Superior temporal gyrus (tissue), 1 donor: ENCODE data around the gene WDR86.

Experiments
- DNase-seq: peaks from one replicate; pipeline ENCODE4 v3.0.0-alpha.2; 2016; ENCODE audit errors: extremely low spot score

WDR86 gene

GRCh38 chr7:151390598-151391357 lies 19.1 kb downstream of the WDR86 start:
- no peak for DNase-seq

GRCh38 chr7:151389768-151390597 lies 19.9 kb downstream of the WDR86 start:
- no peak for DNase-seq

GRCh38 chr7:151389096-151389767 lies 20.6 kb downstream of the WDR86 start:
- DNase-seq = no peak

- no peak for DNase-seq
These were observed 21.4 kb downstream of the WDR86 start for GRCh38 chr7:151388430-151388829.

GRCh38 chr7:151388007-151388297 lies 21.9 kb downstream of the WDR86 start:
- no peak for DNase-seq

GRCh38 chr7:151387161-151388006 lies 22.5 kb downstream of the WDR86 start:
- DNase-seq = no peak

GRCh38 chr7:151386301-151387160 lies 23.3 kb downstream of the WDR86 start:
- no peak for DNase-seq

GRCh38 chr7:151385626-151386300 lies 24.1 kb downstream of the WDR86 start:
- no peak for DNase-seq

- no peak for DNase-seq
These were observed 24.8 kb downstream of the WDR86 start for GRCh38 chr7:151384776-151385625.

- no peak for DNase-seq
These were observed 25.5 kb downstream of the WDR86 start for GRCh38 chr7:151384352-151384697.

GRCh38 chr7:151383638-151384351 lies 26.0 kb downstream of the WDR86 start:
- DNase-seq = no peak

- no peak for DNase-seq
These were observed 27.6 kb downstream of the WDR86 start for GRCh38 chr7:151382079-151382885.

- DNase-seq = no peak
These were observed 28.3 kb downstream of the WDR86 start for GRCh38 chr7:151381348-151382078.

- DNase-seq = no peak
These were observed 28.8 kb downstream of the WDR86 start for GRCh38 chr7:151381098-151381347.

GRCh38 chr7:151380199-151381097 lies 29.4 kb downstream of the WDR86 start:
- DNase-seq = no peak

- DNase-seq = no peak
These were observed 30.2 kb downstream of the WDR86 start for GRCh38 chr7:151379534-151380198.
